ENCODE measurements around the gene HMCN2.

HMCN2 gene

GRCh38 chr9:130348881-130349280, 83.3 kb downstream of the HMCN2 start:
- Histone ChIP-seq H3K27me3 (ENCODE audit: control insufficient read depth in 1 of 2, insufficient read depth in 2 of 2, low read length in 2 of 2) (no peaks in the 10 kb centered on the region), H3K9me3 (ENCODE audit: control insufficient read depth in 2 of 2, low read length in 2 of 2) (no peaks in the 10 kb centered on the region), H3K36me3 (ENCODE audit: control insufficient read depth in 2 of 2, insufficient read depth in 2 of 2, low read length in 2 of 2) (peaks cover 0 to 4% of the 10 kb centered on the region in 2 donors), H3K4me3 (ENCODE audit: low read length in 2 of 2) (no peak overlapping the region), H3K9ac (ENCODE audit: low read length in 2 of 2) (no peak overlapping the region), H3K4me1 (ENCODE audit: control insufficient read depth, insufficient read depth, low read length) (no peaks in the 10 kb centered on the region), H3K27ac (ENCODE audit: low read length) (no peak overlapping the region)

- Histone ChIP-seq H3K4me1 (ENCODE audit: control insufficient read depth, insufficient read depth, low read length) (no peaks in the 10 kb centered on the region), H3K9me3 (ENCODE audit: control insufficient read depth in 2 of 2, low read length in 2 of 2) (no peaks in the 10 kb centered on the region), H3K27me3 (ENCODE audit: control insufficient read depth in 1 of 2, insufficient read depth in 2 of 2, low read length in 2 of 2) (no peaks in the 10 kb centered on the region)
Observed at GRCh38 chr9:130349398-130349797, 83.8 kb downstream of the HMCN2 start.

GRCh38 chr9:130351343-130351742, 85.8 kb downstream of the HMCN2 start:
- H3K36me3 ChIP-seq (ENCODE audit: control insufficient read depth in 2 of 2, insufficient read depth in 2 of 2, low read length in 2 of 2): peaks cover under 1 to 8% of the 10 kb centered on the region in 2 donors

More at GRCh38 chr9:130349398-130349797, 83.8 kb downstream of the HMCN2 start:
- Histone ChIP-seq H3K36me3 (ENCODE audit: control insufficient read depth in 2 of 2, insufficient read depth in 2 of 2, low read length in 2 of 2) (peaks cover 0 to 4% of the 10 kb centered on the region in 2 donors), H3K4me3 (ENCODE audit: low read length in 2 of 2) (no peak overlapping the region), H3K27ac (ENCODE audit: low read length) (no peak overlapping the region), H3K9ac (ENCODE audit: low read length in 2 of 2) (no peak overlapping the region)

DNA sequence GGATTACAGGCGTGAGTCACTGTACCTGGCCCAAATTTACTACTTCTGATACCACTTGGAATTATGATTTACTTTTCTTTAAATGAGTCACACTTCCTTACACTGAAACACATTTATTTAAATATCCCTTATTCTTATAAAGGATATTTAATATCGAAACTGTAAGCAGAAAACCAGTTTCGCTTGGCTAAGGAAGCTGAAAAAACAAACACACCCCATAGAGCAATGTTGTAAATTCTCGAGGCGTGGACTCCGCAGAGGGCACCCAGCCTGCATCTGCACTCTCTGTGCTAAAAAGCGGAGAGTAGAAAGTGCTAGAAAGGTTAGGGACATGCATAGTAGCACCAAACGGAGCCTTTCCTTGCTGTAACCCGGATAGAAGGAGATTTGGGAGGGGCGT, 86.5 kb downstream of the HMCN2 start:
- Histone ChIP-seq H3K4me3 (ENCODE audit: low read length in 2 of 2) (no peak overlapping the region), H3K9me3 (ENCODE audit: control insufficient read depth in 2 of 2, low read length in 2 of 2) (no peaks in the 10 kb centered on the region), H3K36me3 (ENCODE audit: control insufficient read depth in 2 of 2, insufficient read depth in 2 of 2, low read length in 2 of 2) (peaks cover 3 to 8% of the 10 kb centered on the region in 2 donors), H3K27ac (ENCODE audit: low read length) (no peak overlapping the region), H3K27me3 (ENCODE audit: control insufficient read depth in 1 of 2, insufficient read depth in 2 of 2, low read length in 2 of 2) (no peaks in the 10 kb centered on the region), H3K9ac (ENCODE audit: low read length in 2 of 2) (no peak overlapping the region), H3K4me1 (ENCODE audit: control insufficient read depth, insufficient read depth, low read length) (no peaks in the 10 kb centered on the region)

More at GRCh38 chr9:130351343-130351742, 85.8 kb downstream of the HMCN2 start:
- no peak overlapping the region for H3K27ac ChIP-seq (ENCODE audit: low read length)
- H3K9me3 ChIP-seq (ENCODE audit: control insufficient read depth in 2 of 2, low read length in 2 of 2): no peaks in the 10 kb centered on the region
- H3K27me3 ChIP-seq (ENCODE audit: control insufficient read depth in 1 of 2, insufficient read depth in 2 of 2, low read length in 2 of 2): no peaks in the 10 kb centered on the region
- no peak overlapping the region for H3K9ac ChIP-seq (ENCODE audit: low read length in 2 of 2)
- H3K4me1 ChIP-seq (ENCODE audit: control insufficient read depth, insufficient read depth, low read length): no peaks in the 10 kb centered on the region
- no peak overlapping the region for H3K4me3 ChIP-seq (ENCODE audit: low read length in 2 of 2)

DNA sequence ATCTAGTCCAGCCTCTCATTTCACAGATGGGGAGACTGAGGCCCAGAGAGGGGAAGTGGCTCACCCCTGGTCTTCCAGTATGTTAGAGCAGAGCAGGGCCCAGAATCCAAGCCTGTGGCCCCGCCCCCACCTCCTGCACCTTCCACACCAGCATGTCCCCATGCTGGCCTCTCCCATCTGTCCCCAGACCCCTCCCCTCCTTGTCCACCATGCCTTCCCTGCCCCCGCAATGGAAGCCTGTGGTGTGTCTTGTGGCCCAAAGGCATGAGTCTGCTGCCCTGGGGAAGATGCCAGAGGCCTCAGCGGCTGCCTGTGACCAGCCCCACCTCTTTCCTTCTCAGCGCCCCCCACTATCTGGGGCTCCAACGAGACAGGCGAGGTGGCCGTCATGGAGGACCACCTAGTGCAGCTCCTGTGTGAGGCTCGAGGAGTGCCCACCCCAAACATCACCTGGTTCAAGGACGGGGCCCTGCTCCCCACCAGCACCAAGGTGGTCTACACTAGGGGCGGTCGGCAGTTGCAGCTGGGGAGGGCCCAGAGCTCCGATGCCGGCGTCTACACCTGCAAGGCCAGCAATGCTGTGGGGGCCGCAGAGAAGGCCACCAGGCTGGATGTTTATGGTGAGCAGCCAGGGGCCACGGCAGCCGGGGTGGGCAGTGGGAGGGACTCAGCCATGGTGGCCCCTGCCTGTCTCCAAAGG, 87.2 kb downstream of the HMCN2 start:
- H3K27ac ChIP-seq (ENCODE audit: low read length): no peak overlapping the region
- H3K9me3 ChIP-seq (ENCODE audit: control insufficient read depth in 2 of 2, low read length in 2 of 2): no peaks in the 10 kb centered on the region
- H3K27me3 ChIP-seq (ENCODE audit: control insufficient read depth in 1 of 2, insufficient read depth in 2 of 2, low read length in 2 of 2): no peaks in the 10 kb centered on the region
- no peaks in the 10 kb centered on the region for H3K4me1 ChIP-seq (ENCODE audit: control insufficient read depth, insufficient read depth, low read length)
- no peak overlapping the region for H3K4me3 ChIP-seq (ENCODE audit: low read length in 2 of 2)
- H3K36me3 ChIP-seq (ENCODE audit: control insufficient read depth in 2 of 2, insufficient read depth in 2 of 2, low read length in 2 of 2): peaks cover 3 to 8% of the 10 kb centered on the region in 2 donors
- H3K9ac ChIP-seq (ENCODE audit: low read length in 2 of 2): no peak overlapping the region

DNA sequence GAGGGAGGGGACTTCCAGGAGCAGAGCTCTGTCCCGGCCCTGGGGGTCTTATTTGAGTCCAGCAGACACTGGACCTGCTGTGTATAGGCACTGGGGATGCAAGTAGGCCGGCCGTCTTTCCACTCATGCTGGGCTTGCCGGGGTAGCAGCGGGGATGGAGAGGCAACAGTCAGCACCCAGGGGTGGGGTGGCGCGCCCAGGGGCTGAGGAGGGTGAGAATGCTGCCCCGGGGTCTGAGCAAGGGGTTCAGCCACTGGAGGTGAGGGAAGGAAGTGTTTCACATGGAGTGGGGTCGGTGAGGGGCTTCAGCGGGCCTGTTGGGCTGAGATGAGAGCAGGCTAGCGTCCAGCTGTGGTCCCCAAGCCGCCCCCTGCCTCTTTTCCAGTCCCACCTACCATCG, 88.8 kb downstream of the HMCN2 start:
- Histone ChIP-seq H3K4me1 (ENCODE audit: control insufficient read depth, insufficient read depth, low read length) (no peaks in the 10 kb centered on the region), H3K4me3 (ENCODE audit: low read length in 2 of 2) (no peak overlapping the region), H3K27ac (ENCODE audit: low read length) (no peak overlapping the region), H3K27me3 (ENCODE audit: control insufficient read depth in 1 of 2, insufficient read depth in 2 of 2, low read length in 2 of 2) (no peaks in the 10 kb centered on the region), H3K9me3 (ENCODE audit: control insufficient read depth in 2 of 2, low read length in 2 of 2) (no peaks in the 10 kb centered on the region), H3K36me3 (ENCODE audit: control insufficient read depth in 2 of 2, insufficient read depth in 2 of 2, low read length in 2 of 2) (peaks cover 3 to 8% of the 10 kb centered on the region in 2 donors), H3K9ac (ENCODE audit: low read length in 2 of 2) (no peak overlapping the region)

GRCh38 chr9:130354806-130355205, 89.2 kb downstream of the HMCN2 start:
- Histone ChIP-seq H3K4me3 (ENCODE audit: low read length in 2 of 2) (no peak overlapping the region), H3K27me3 (ENCODE audit: control insufficient read depth in 1 of 2, insufficient read depth in 2 of 2, low read length in 2 of 2) (no peaks in the 10 kb centered on the region), H3K9ac (ENCODE audit: low read length in 2 of 2) (no peak overlapping the region), H3K36me3 (ENCODE audit: control insufficient read depth in 2 of 2, insufficient read depth in 2 of 2, low read length in 2 of 2) (peaks cover 3 to 8% of the 10 kb centered on the region in 2 donors), H3K9me3 (ENCODE audit: control insufficient read depth in 2 of 2, low read length in 2 of 2) (no peaks in the 10 kb centered on the region), H3K27ac (ENCODE audit: low read length) (no peak overlapping the region), H3K4me1 (ENCODE audit: control insufficient read depth, insufficient read depth, low read length) (no peaks in the 10 kb centered on the region)

GRCh38 chr9:130356033-130356432, 90.5 kb downstream of the HMCN2 start:
- Histone ChIP-seq H3K9ac (ENCODE audit: low read length in 2 of 2) (no peak overlapping the region), H3K4me3 (ENCODE audit: low read length in 2 of 2) (no peak overlapping the region), H3K27ac (ENCODE audit: low read length) (no peak overlapping the region), H3K27me3 (ENCODE audit: control insufficient read depth in 1 of 2, insufficient read depth in 2 of 2, low read length in 2 of 2) (no peaks in the 10 kb centered on the region), H3K36me3 (ENCODE audit: control insufficient read depth in 2 of 2, insufficient read depth in 2 of 2, low read length in 2 of 2) (peaks cover 7 to 8% of the 10 kb centered on the region in 2 donors), H3K4me1 (ENCODE audit: control insufficient read depth, insufficient read depth, low read length) (no peaks in the 10 kb centered on the region), H3K9me3 (ENCODE audit: control insufficient read depth in 2 of 2, low read length in 2 of 2) (no peaks in the 10 kb centered on the region)

DNA sequence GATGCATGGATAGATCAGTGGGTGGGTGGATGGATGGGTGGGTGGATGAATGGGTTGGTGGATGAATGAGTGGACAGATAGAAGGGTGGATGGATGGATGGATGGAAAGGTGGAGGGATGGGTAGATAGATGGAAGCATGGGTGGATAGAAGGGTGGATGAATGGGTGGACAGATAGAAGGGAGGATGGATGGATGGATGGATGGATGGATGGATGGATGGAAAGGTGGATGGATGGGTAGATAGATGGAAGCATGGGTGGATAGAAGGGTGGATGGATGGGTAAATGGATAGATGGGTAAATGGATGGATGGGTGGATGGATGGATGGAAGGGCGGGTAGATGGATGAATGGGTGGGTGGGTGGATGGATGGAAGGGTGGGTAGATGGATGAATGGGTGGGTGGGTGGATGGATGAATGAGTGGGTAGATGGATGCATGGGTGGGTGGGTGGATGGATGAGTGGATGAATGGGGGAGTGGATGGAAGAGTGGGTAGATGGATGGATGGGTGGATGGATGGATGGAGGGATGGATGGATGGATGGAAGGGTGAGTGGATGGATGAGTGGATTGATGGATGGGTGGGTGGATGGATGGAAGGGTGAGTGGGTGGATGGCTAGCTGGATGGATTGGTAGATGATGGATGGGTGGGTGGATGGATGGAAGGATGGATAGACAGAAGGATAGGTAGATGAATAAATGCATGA, 91.5 kb downstream of the HMCN2 start:
- Histone ChIP-seq H3K9me3 (ENCODE audit: control insufficient read depth in 2 of 2, low read length in 2 of 2) (no peaks in the 10 kb centered on the region), H3K4me3 (ENCODE audit: low read length in 2 of 2) (no peak overlapping the region), H3K36me3 (ENCODE audit: control insufficient read depth in 2 of 2, insufficient read depth in 2 of 2, low read length in 2 of 2) (peaks cover 8 to 9% of the 10 kb centered on the region in 2 donors), H3K9ac (ENCODE audit: low read length in 2 of 2) (no peak overlapping the region), H3K27ac (ENCODE audit: low read length) (no peak overlapping the region), H3K27me3 (ENCODE audit: control insufficient read depth in 1 of 2, insufficient read depth in 2 of 2, low read length in 2 of 2) (no peaks in the 10 kb centered on the region), H3K4me1 (ENCODE audit: control insufficient read depth, insufficient read depth, low read length) (no peaks in the 10 kb centered on the region)

GRCh38 chr9:130358928-130359327, 93.4 kb downstream of the HMCN2 start:
- no peak overlapping the region for H3K9ac ChIP-seq (ENCODE audit: low read length in 2 of 2)
- H3K4me1 ChIP-seq (ENCODE audit: control insufficient read depth, insufficient read depth, low read length): no peaks in the 10 kb centered on the region
- H3K27me3 ChIP-seq (ENCODE audit: control insufficient read depth in 1 of 2, insufficient read depth in 2 of 2, low read length in 2 of 2): no peaks in the 10 kb centered on the region
- H3K9me3 ChIP-seq (ENCODE audit: control insufficient read depth in 2 of 2, low read length in 2 of 2): no peaks in the 10 kb centered on the region
- no peak overlapping the region for H3K4me3 ChIP-seq (ENCODE audit: low read length in 2 of 2)
- no peak overlapping the region for H3K27ac ChIP-seq (ENCODE audit: low read length)
- H3K36me3 ChIP-seq (ENCODE audit: control insufficient read depth in 2 of 2, insufficient read depth in 2 of 2, low read length in 2 of 2): peaks cover 7 to 8% of the 10 kb centered on the region in 2 donors

- peaks cover 7 to 8% of the 10 kb centered on the region in 2 donors for H3K36me3 ChIP-seq (ENCODE audit: control insufficient read depth in 2 of 2, insufficient read depth in 2 of 2, low read length in 2 of 2)
- no peak overlapping the region for H3K4me3 ChIP-seq (ENCODE audit: low read length in 2 of 2)
- H3K27ac ChIP-seq (ENCODE audit: low read length): no peak overlapping the region
- no peaks in the 10 kb centered on the region for H3K9me3 ChIP-seq (ENCODE audit: control insufficient read depth in 2 of 2, low read length in 2 of 2)
- no peaks in the 10 kb centered on the region for H3K27me3 ChIP-seq (ENCODE audit: control insufficient read depth in 1 of 2, insufficient read depth in 2 of 2, low read length in 2 of 2)
- no peak overlapping the region for H3K9ac ChIP-seq (ENCODE audit: low read length in 2 of 2)
- no peaks in the 10 kb centered on the region for H3K4me1 ChIP-seq (ENCODE audit: control insufficient read depth, insufficient read depth, low read length)
Observed at GRCh38 chr9:130359819-130360218, 94.3 kb downstream of the HMCN2 start.
